ENCODE results near the gene AJM1. TPM values are rescaled to one million over a fixed set of nuclear protein-coding genes. Genes with fewer than 3 reads are reported as not detected.
"Not testable (repeated sequence)": the region's sequence is repeated elsewhere in the genome, so short reads cannot be mapped to it uniquely, and the experiment has no call there.

AJM1 gene
- total RNA-seq = 1 to 10 TPM in 5 of 7 donors, under 1 TPM in 2; 0.48 to 2.4 (median 1.4) TPM
- polyA plus RNA-seq = under 1 TPM in 1 of 2 donors, not detected in 1; 0.93 TPM
- long read RNA-seq, donor 1 = 0 reads
- long read RNA-seq, donor 2, full-length matches to known transcripts = 7 of 7 reads
- long read RNA-seq, donor 2, partial matches to known transcripts = 0 of 7 reads
- long read RNA-seq, donor 2, other reads (novel, unspliced or antisense) = 0 of 7 reads
- long read RNA-seq, donor 3, full-length matches to known transcripts = 2 of 2 reads
- long read RNA-seq, donor 3, partial matches to known transcripts = 0 of 2 reads
- long read RNA-seq, donor 3, other reads (novel, unspliced or antisense) = 0 of 2 reads

DNA sequence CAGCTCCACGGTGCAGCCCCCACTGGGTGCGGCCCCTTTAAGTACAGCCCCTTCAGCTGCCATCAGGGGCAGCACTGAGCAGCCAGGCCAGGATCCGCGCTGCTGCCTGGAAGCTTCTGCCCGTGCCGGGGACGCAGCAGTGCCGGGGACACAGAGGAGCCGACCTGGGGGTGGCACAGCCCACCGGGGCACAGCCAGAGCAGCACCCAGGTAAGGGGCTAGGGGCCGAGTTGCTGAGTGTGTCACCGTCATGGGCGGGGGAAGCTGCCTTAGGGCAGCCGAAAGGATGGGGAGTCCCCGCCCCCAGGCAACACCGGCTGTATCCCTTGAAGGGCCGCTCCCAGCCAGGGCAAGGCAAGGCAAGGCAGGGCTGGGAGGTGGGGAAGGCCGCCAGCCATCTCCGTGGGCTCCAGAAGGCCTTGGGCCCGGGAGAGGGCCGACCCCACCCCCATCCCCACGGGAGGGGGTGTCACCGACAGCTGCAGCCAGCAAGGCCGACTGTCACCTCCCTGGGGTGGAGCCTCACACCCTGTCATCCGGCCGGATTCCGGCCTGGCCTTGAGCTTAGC, at the start of gene AJM1:
AJM1 (plus strand) TSS at position 99 of the 569 bp plus-strand sequence. CDS start 1,937 bp downstream, outside the sequence.
- intact Hi-C loops (cut with DNase I) = loop anchor here in 1 of 4 donors (10.0 kb wide), 2 partner anchors 48 to 102 kb away; partner anchors contain the start of genes C8G, CCDC183, FBXW5 and TMEM141
- peak within 1 kb of the TSS; percentile 31 for H3K4me3 ChIP-seq
- not testable (repeated sequence) for H3K27ac ChIP-seq; H3K4me1 ChIP-seq (ENCODE audit: insufficient read depth); H3K9me3 ChIP-seq; H3K36me3 ChIP-seq; H3K27me3 ChIP-seq
- DNase-seq = peak; percentile 64 to 83 (median 77)
- TF ChIP-seq POLR2A (IDR thresholded peaks at IDR 0.05) = peak; percentile 9
- TF ChIP-seq, protein P1, sequence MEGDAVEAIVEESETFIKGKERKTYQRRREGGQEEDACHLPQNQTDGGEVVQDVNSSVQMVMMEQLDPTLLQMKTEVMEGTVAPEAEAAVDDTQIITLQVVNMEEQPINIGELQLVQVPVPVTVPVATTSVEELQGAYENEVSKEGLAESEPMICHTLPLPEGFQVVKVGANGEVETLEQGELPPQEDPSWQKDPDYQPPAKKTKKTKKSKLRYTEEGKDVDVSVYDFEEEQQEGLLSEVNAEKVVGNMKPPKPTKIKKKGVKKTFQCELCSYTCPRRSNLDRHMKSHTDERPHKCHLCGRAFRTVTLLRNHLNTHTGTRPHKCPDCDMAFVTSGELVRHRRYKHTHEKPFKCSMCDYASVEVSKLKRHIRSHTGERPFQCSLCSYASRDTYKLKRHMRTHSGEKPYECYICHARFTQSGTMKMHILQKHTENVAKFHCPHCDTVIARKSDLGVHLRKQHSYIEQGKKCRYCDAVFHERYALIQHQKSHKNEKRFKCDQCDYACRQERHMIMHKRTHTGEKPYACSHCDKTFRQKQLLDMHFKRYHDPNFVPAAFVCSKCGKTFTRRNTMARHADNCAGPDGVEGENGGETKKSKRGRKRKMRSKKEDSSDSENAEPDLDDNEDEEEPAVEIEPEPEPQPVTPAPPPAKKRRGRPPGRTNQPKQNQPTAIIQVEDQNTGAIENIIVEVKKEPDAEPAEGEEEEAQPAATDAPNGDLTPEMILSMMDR (IDR thresholded peaks at IDR 0.05) = peak; percentile 82 to 84 (median 82)
- WGBS, 3 donors = 0 to 1% (median 0%) methylated on average over 17 to 26 of the region's 27 CpGs

DNA sequence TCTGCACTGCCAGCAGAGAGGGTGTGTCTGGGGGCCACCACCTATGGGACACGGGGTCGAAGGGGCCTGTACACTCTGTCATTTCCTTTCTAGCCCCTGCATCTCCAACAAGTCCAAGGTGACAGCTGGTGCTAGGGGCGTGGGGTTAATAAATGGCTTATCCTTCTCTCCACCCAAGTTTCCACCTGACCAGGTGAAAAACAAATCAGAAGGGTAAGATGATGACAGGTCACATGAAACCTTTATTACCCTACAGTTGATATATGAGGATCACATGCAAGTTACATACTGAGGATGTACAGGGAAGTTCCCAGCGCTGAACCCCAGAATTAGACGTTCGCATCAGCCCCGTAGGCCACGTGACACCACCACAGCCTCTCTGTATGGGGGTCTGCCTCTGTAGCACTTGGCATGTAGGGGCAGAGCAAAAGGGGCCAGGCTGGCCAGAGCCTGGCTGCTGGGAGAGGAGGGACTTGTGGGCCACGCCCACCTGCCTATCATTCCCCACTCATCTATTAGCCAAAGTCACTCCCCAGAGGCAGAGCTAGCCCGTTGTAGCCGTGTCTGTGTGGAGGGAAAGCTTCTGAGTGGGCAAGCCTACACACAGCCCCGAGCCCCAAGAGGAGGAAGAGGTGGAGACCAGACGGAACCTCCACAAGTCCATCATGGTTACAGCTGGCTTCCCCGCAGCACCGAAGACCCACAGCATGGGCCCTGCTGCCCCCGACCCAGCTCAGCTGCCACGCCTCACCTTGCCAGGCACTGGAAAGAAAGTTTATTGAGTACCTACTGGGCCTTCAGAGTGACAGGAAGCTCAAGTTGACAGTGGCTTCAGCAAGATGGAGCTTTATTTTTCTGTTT, 49.0 kb upstream of the AJM1 start:
- no peak overlapping the region for H3K27ac ChIP-seq
- intact Hi-C loops (cut with DNase I) = loop anchor here in 1 of 4 donors (10.0 kb wide), 1 partner anchor 51 kb away; the partner anchor contains the start of genes AJM1 and PHPT1
- WGBS, 3 donors = 77 to 78% (median 77%) methylated on average over 17 of the region's 17 CpGs
- no peaks in the 10 kb centered on the region for H3K36me3 ChIP-seq
- DNase-seq = peak in 2 of 5 donors; percentile 46 to 47
- no peak overlapping the region for H3K4me3 ChIP-seq
- H3K4me1 ChIP-seq (ENCODE audit: insufficient read depth) = peaks cover 16% of the 10 kb centered on the region
- H3K27me3 ChIP-seq = no peaks in the 10 kb centered on the region
- TF ChIP-seq POLR2A (IDR thresholded peaks at IDR 0.05) = no peak
- no peak for TF ChIP-seq EP300 (IDR thresholded peaks at IDR 0.05)
- TF ChIP-seq, protein P1 (IDR thresholded peaks at IDR 0.05) = no peak
- no peaks in the 10 kb centered on the region for H3K9me3 ChIP-seq

DNA sequence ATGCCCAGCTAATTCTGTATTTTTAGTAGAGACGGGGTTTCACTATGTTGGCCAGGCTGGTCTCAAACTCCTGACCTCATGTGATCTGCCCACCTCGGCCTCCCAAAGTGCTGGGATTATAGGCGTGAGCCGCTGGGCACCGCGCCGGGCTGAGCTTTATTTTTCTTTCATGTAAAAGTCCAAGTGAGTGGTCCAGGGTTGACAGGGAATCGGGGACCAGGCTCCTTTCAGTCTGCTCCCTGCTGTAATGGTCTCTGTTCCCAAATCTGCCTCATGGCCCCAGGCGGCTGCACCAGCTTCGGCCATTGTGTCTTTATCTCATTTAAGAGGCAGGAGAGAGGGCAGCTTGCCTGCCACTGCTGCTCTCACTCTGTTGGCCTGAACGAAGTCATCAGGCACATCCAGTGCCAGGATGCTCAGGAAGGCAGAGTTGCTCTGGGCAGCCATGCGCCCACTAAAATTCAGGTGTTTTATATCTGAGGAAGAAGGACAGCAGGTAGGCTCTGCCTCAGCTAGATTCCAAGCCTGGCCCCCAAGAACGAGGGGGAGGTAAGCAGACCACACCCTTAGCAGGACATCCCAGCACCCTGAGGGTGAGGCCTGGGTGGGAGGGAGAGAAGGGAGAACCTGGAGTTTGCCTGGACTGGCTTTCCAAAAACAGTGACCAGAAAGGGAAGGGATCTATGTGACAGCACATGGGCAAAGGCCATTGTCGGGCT, 47.8 kb upstream of the AJM1 start:
- peak in 1 of 5 donors; percentile 36 for DNase-seq
- WGBS, 3 donors = 85 to 91% (median 86%) methylated on average over 14 of the region's 14 CpGs
- H3K36me3 ChIP-seq = no peaks in the 10 kb centered on the region

More for the DNA sequence above, 47.8 kb upstream of the AJM1 start:
- intact Hi-C loops (cut with DNase I) = loop anchor here in 1 of 4 donors (10.0 kb wide), 1 partner anchor 50 kb away; the partner anchor contains the start of genes AJM1 and PHPT1
- TF ChIP-seq POLR2A (IDR thresholded peaks at IDR 0.05) (no peak), EP300 (IDR thresholded peaks at IDR 0.05) (no peak)
- TF ChIP-seq, protein P1 (IDR thresholded peaks at IDR 0.05) = no peak
- Histone ChIP-seq H3K27ac (no peak overlapping the region), H3K9me3 (no peaks in the 10 kb centered on the region), H3K4me1 (ENCODE audit: insufficient read depth) (peaks cover 23% of the 10 kb centered on the region), H3K27me3 (no peaks in the 10 kb centered on the region), H3K4me3 (no peak overlapping the region)

Measured in ovary (tissue), 10 donors.